CD4-positive, alpha-beta T cell treated with Interferon alpha-2 for 1 hour (primary cell): ENCODE measurements around the gene HSD11B1.
"Not testable (repeated sequence)": the region's sequence is repeated elsewhere in the genome, so short reads cannot be mapped to it uniquely, and the experiment has no call there.

ENCODE experiments used
- DNase-seq, 2 donors: peaks; one replicate each; pipeline ENCODE4 v3.0.0-alpha.2; 2020 to 2022

Gene HSD11B1

GRCh38 chr1:209692296-209692695 is 12.3 kb upstream of the HSD11B1 start:
- DNase-seq, result no peak

- DNase-seq, result peak; percentile 68 to 76
These were observed 11.7 kb upstream of the HSD11B1 start for GRCh38 chr1:209692745-209693504.

- DNase-seq, result no peak
These were observed 8.0 kb upstream of the HSD11B1 start for GRCh38 chr1:209696673-209697072.

- no peak for DNase-seq
These were observed 7.5 kb upstream of the HSD11B1 start for GRCh38 chr1:209697126-209697525.

GRCh38 chr1:209700686-209701085 is 4.0 kb upstream of the HSD11B1 start:
- DNase-seq, result not testable (repeated sequence)

- DNase-seq, result no peak
These were observed 1.8 kb upstream of the HSD11B1 start for GRCh38 chr1:209702832-209703231.

GRCh38 chr1:209703834-209704504 is 677 bp upstream of the HSD11B1 start:
- DNase-seq, result no peak

GRCh38 chr1:209705033-209705598 is 470 bp downstream of the HSD11B1 start:
- no peak for DNase-seq

- DNase-seq, result no peak
These were observed 2.0 kb downstream of the HSD11B1 start for GRCh38 chr1:209706622-209707021.

- no peak for DNase-seq
These were observed 2.7 kb downstream of the HSD11B1 start for GRCh38 chr1:209707308-209707707.

GRCh38 chr1:209708297-209708696 is 3.7 kb downstream of the HSD11B1 start:
- no peak for DNase-seq

GRCh38 chr1:209710093-209710492 is 5.4 kb downstream of the HSD11B1 start:
- DNase-seq, result peak in 1 of 2 donors; percentile 15

- DNase-seq, result no peak
These were observed 6.2 kb downstream of the HSD11B1 start for GRCh38 chr1:209710847-209711246.

- no peak for DNase-seq
These were observed 9.7 kb downstream of the HSD11B1 start for GRCh38 chr1:209714338-209714737.

GRCh38 chr1:209715314-209715713 is 10.7 kb downstream of the HSD11B1 start:
- DNase-seq, result no peak

GRCh38 chr1:209717818-209718217 is 13.2 kb downstream of the HSD11B1 start:
- no peak for DNase-seq

- DNase-seq, result no peak
These were observed 15.7 kb downstream of the HSD11B1 start for GRCh38 chr1:209720326-209720725.

GRCh38 chr1:209720826-209721225 is 16.2 kb downstream of the HSD11B1 start:
- no peak for DNase-seq

- no peak for DNase-seq
These were observed 16.7 kb downstream of the HSD11B1 start for GRCh38 chr1:209721323-209721722.

- DNase-seq, result no peak
These were observed 18.6 kb downstream of the HSD11B1 start for GRCh38 chr1:209723265-209723664.

- DNase-seq, result no peak
These were observed 19.4 kb downstream of the HSD11B1 start for GRCh38 chr1:209723756-209724693.

GRCh38 chr1:209727286-209727685 is 22.6 kb downstream of the HSD11B1 start:
- DNase-seq, result no peak

- no peak for DNase-seq
These were observed 23.1 kb downstream of the HSD11B1 start for GRCh38 chr1:209727785-209728184.
